Measurements from ENCODE around the gene TGFBR2. TPM values are rescaled to one million over a fixed set of nuclear protein-coding genes. Genes with fewer than 3 reads are reported as not detected.

The TGFBR2 gene
- total and polyA plus RNA-seq, 10 donors, result 18.2 to 322 (median 239) TPM

- DNase-seq, result no peak
- Histone ChIP-seq H3K27me3 (replicated peaks in 1 of 7) (no peaks in the 10 kb centered on the region), H3K27ac (peak overlapping the region; percentile 78 to 100 (median 88)), H3K36me3 (peaks cover 0 to 34% (median 21%) of the 10 kb centered on the region in 6 donors), H3K4me1 (peaks cover 95 to 100% (median 100%) of the 10 kb centered on the region in 6 donors), H3K4me3 (peak overlapping the region in 1 of 8 donors; percentile 48), H3K9me3 (no peaks in the 10 kb centered on the region)
- TF ChIP-seq POLR2AphosphoS5 (IDR thresholded peaks at IDR 0.05) (no peak), POLR2A (IDR thresholded peaks at IDR 0.05) (no peak), CTCF (IDR thresholded peaks at IDR 0.05 in 8 of 11, conservative IDR thresholded peaks at IDR 0.05 in 3 of 11) (no peak)
- intact Hi-C loops (cut with DNase I; ENCODE audit: low total_unique reads), result no loop called here
- WGBS, 5 donors, result 9 to 29% (median 22%) methylated on average over 4 of the region's 4 CpGs
These were observed 36.5 kb downstream of the TGFBR2 start for GRCh38 chr3:30642849-30643361.

GRCh38 chr3:30643763-30644462 lies 37.5 kb downstream of the TGFBR2 start:
- no peaks in the 10 kb centered on the region for H3K9me3 ChIP-seq
- TF ChIP-seq CTCF (IDR thresholded peaks at IDR 0.05 in 8 of 11, conservative IDR thresholded peaks at IDR 0.05 in 3 of 11) (no peak), POLR2A (IDR thresholded peaks at IDR 0.05) (no peak), POLR2AphosphoS5 (IDR thresholded peaks at IDR 0.05) (peak in 2 of 3 donors; percentile 78 to 86)
- intact Hi-C loops (cut with DNase I; ENCODE audit: low total_unique reads), result no loop called here
- H3K27me3 ChIP-seq (replicated peaks in 1 of 7), result no peaks in the 10 kb centered on the region
- peaks cover 0 to 44% (median 23%) of the 10 kb centered on the region in 6 donors for H3K36me3 ChIP-seq
- H3K27ac ChIP-seq, result peak overlapping the region; percentile 78 to 100 (median 88)
- H3K4me1 ChIP-seq, result peaks cover 94 to 100% (median 100%) of the 10 kb centered on the region in 6 donors
- DNase-seq, result peak; percentile 91
- H3K4me3 ChIP-seq, result peak overlapping the region in 1 of 8 donors; percentile 48
- WGBS, 5 donors, result 43 to 53% (median 46%) methylated on average over 7 of the region's 7 CpGs

- Histone ChIP-seq H3K4me1 (peaks cover 93 to 100% (median 100%) of the 10 kb centered on the region in 6 donors), H3K9me3 (no peaks in the 10 kb centered on the region), H3K27ac (peak overlapping the region; percentile 78 to 100 (median 88)), H3K36me3 (peaks cover 0 to 51% (median 30%) of the 10 kb centered on the region in 6 donors), H3K27me3 (replicated peaks in 1 of 7) (no peaks in the 10 kb centered on the region), H3K4me3 (peak overlapping the region in 1 of 8 donors; percentile 48)
- TF ChIP-seq POLR2AphosphoS5 (IDR thresholded peaks at IDR 0.05), result peak in 1 of 3 donors; percentile 84
- no peak for TF ChIP-seq POLR2A (IDR thresholded peaks at IDR 0.05)
- intact Hi-C loops (cut with DNase I; ENCODE audit: low total_unique reads), result no loop called here
- no peak for DNase-seq
- 2 to 12% (median 6%) methylated on average over 2 of the region's 2 CpGs for WGBS, 5 donors
These were observed 38.2 kb downstream of the TGFBR2 start for GRCh38 chr3:30644615-30645014.

- DNase-seq, result no peak
- TF ChIP-seq CTCF (IDR thresholded peaks at IDR 0.05 in 8 of 11, conservative IDR thresholded peaks at IDR 0.05 in 3 of 11) (no peak), POLR2A (IDR thresholded peaks at IDR 0.05) (no peak), POLR2AphosphoS5 (IDR thresholded peaks at IDR 0.05) (no peak)
- H3K9me3 ChIP-seq, result no peaks in the 10 kb centered on the region
- H3K4me3 ChIP-seq, result peak overlapping the region in 1 of 8 donors; percentile 48
- H3K27ac ChIP-seq, result peak overlapping the region; percentile 78 to 100 (median 88)
- H3K36me3 ChIP-seq, result peaks cover 2 to 55% (median 34%) of the 10 kb centered on the region in 6 donors
- no peaks in the 10 kb centered on the region for H3K27me3 ChIP-seq (replicated peaks in 1 of 7)
- intact Hi-C loops (cut with DNase I; ENCODE audit: low total_unique reads), result no loop called here
- H3K4me1 ChIP-seq, result peaks cover 95 to 100% (median 100%) of the 10 kb centered on the region in 6 donors
- WGBS, 5 donors, result 47 to 52% (median 50%) methylated on average over 4 of the region's 4 CpGs
These were observed 38.7 kb downstream of the TGFBR2 start for GRCh38 chr3:30645077-30645476.
